Neural cell (in vitro differentiated cells): ENCODE results near the gene TPD52L2. TPM values are rescaled to one million over a fixed set of nuclear protein-coding genes. Genes with fewer than 3 reads are reported as not detected.
"Not testable (repeated sequence)": the region's sequence is repeated elsewhere in the genome, so short reads cannot be mapped to it uniquely, and the experiment has no call there.

ENCODE experiments used
- H2AFZ ChIP-seq: fragments of 200-600, 300-800 bp; sonication (generic), shearing (Covaris generic); 2 replicates; pipeline ENCODE4 v1.6.0; 2014; ENCODE audit warnings: low read depth, mild to moderate bottlenecking, antibody characterized with exemption, low read length, moderate library complexity
- H3F3A ChIP-seq: fragments of 200-600 bp; shearing (Covaris generic); 2 replicates; pipeline ENCODE4 v1.6.1; 2016; ENCODE audit warnings: mild to moderate bottlenecking, moderate library complexity, mixed read lengths, antibody characterized with exemption, low read length; ENCODE audit not compliant: insufficient read depth, poor library complexity, severe bottlenecking
- H3K27ac ChIP-seq: fragments of 200-600, 300-800 bp; sonication (generic), shearing (Covaris generic); 2 replicates; pipeline ENCODE4 v1.5.1; 2014; ENCODE audit warnings: mild to moderate bottlenecking, low read length, moderate library complexity
- H3K27me3 ChIP-seq: fragments of 300-800, 200-600 bp; sonication (generic), shearing (Covaris generic); 2 replicates; pipeline ENCODE4 v1.6.0; 2014; ENCODE audit warnings: mild to moderate bottlenecking, low read depth, low read length, moderate library complexity; ENCODE audit not compliant: insufficient read depth
- H3K36me3 ChIP-seq: fragments of 300-800, 200-600 bp; sonication (generic), shearing (Covaris generic); 2 replicates; pipeline ENCODE4 v1.5.1; 2014; ENCODE audit warnings: mild to moderate bottlenecking, antibody characterized with exemption, low read length, moderate library complexity; ENCODE audit not compliant: insufficient read depth
- H3K4me2 ChIP-seq: fragments of 300-800, 200-600 bp; sonication (generic), shearing (Covaris generic); 2 replicates; pipeline ENCODE4 v1.6.0; 2014; ENCODE audit warnings: mild to moderate bottlenecking, low read length
- H3K4me3 ChIP-seq: fragments of 300-800, 200-600 bp; sonication (generic), shearing (Covaris generic); 2 replicates; pipeline ENCODE4 v1.5.1; 2014; ENCODE audit warnings: mild to moderate bottlenecking, low read length, moderate library complexity
- H3K79me2 ChIP-seq: fragments of 200-600 bp; shearing (Covaris generic); replicated peaks from 2 replicates; pipeline ENCODE4 v1.6.0; 2014; ENCODE audit warnings: mild to moderate bottlenecking, low read length, moderate library complexity; ENCODE audit not compliant: insufficient read depth
- H3K9ac ChIP-seq: fragments of 300-800, 200-600 bp; sonication (generic), shearing (Covaris generic); 2 replicates; pipeline ENCODE4 v1.6.1; 2016; ENCODE audit warnings: mild to moderate bottlenecking, low read length, mixed read lengths
- H3K9me2 ChIP-seq: fragments of 200-600 bp; shearing (Covaris generic); 2 replicates; pipeline ENCODE4 v1.6.1; 2016; ENCODE audit warnings: mild to moderate bottlenecking, low read length, mixed read lengths; ENCODE audit not compliant: insufficient read depth
- H3K9me3 ChIP-seq: fragments of 200-600, 300-800 bp; sonication (generic), shearing (Covaris generic); 2 replicates; pipeline ENCODE4 v1.6.1; 2016; ENCODE audit warnings: mild to moderate bottlenecking, mixed run types, low read length, moderate library complexity, mixed read lengths
- H4K20me1 ChIP-seq: fragments of 200-600 bp; shearing (Covaris generic); 2 replicates; pipeline ENCODE4 v1.6.1; 2016; ENCODE audit warnings: mild to moderate bottlenecking, mixed run types; ENCODE audit not compliant: insufficient read depth
- CTCF ChIP-seq: fragments of 450-650 bp; IDR thresholded peaks from 2 replicates; pipeline ENCODE4 v1.5.1; 2014; ENCODE audit warnings: antibody characterized with exemption, mild to moderate bottlenecking, moderate library complexity; ENCODE audit not compliant: poor library complexity, severe bottlenecking
- EP300 ChIP-seq: fragments of 450-650 bp; conservative IDR thresholded peaks from 2 replicates; pipeline ENCODE4 v1.6.1; 2014; ENCODE audit warnings: antibody characterized with exemption, mild to moderate bottlenecking, moderate library complexity; ENCODE audit not compliant: poor library complexity, severe bottlenecking
- MXI1 ChIP-seq: fragments of 450-650 bp; conservative IDR thresholded peaks from 2 replicates; pipeline ENCODE4 v1.6.1; 2014; ENCODE audit warnings: antibody characterized with exemption, mild to moderate bottlenecking; ENCODE audit not compliant: poor library complexity, severe bottlenecking
- POLR2AphosphoS5 ChIP-seq: IDR thresholded peaks from 2 replicates; pipeline ENCODE4 v1.6.1; 2012
- RAD21 ChIP-seq: fragments of 450-650 bp; conservative IDR thresholded peaks from 2 replicates; pipeline ENCODE4 v1.6.1; 2014; ENCODE audit warnings: antibody characterized with exemption, mild to moderate bottlenecking, moderate library complexity
- REST ChIP-seq: IDR thresholded peaks from 2 replicates; pipeline ENCODE4 v1.6.1; 2012; ENCODE audit warnings: borderline replicate concordance
- SMC3 ChIP-seq: fragments of 450-650 bp; conservative IDR thresholded peaks from 2 replicates; pipeline ENCODE4 v1.6.1; 2014; ENCODE audit warnings: antibody characterized with exemption, mild to moderate bottlenecking, moderate library complexity; ENCODE audit not compliant: poor library complexity
- TAF1 ChIP-seq: IDR thresholded peaks from 2 replicates; pipeline ENCODE4 v1.6.1; 2012; ENCODE audit warnings: low read depth
- polyA plus RNA-seq: library from polyadenylated mRNA; depleted of rRNA; stranded (reverse); fragments of >200 nt; gene quantifications from 2 replicates; pipeline ENCODE4 v1.2.3, GENCODE V29; 2014

TPD52L2 gene
- polyA plus RNA-seq, 1 donor from 2014 or later = 142 TPM

- Histone ChIP-seq H2AFZ (no peak overlapping the region), H3K9ac (no peak overlapping the region), H3F3A (no peaks in the 10 kb centered on the region), H3K36me3 (no peaks in the 10 kb centered on the region), H3K79me2 (no peaks in the 10 kb centered on the region), H3K4me3 (no peak overlapping the region), H3K4me2 (no peak overlapping the region), H3K27me3 (no peaks in the 10 kb centered on the region), H3K27ac (no peak overlapping the region), H3K9me3 (no peaks in the 10 kb centered on the region), H4K20me1 (no peaks in the 10 kb centered on the region), H3K9me2 (no peaks in the 10 kb centered on the region)
- TF ChIP-seq EP300 = no peak
- TF ChIP-seq POLR2AphosphoS5 = no peak
- no peak for TF ChIP-seq RAD21
- TF ChIP-seq REST = no peak
- TF ChIP-seq CTCF = no peak
- no peak for TF ChIP-seq MXI1
These were observed 12.8 kb downstream of the TPD52L2 start for GRCh38 chr20:63877755-63878470.

GRCh38 chr20:63878899-63879663 lies 14.0 kb downstream of the TPD52L2 start:
- Histone ChIP-seq H3K9ac (no peak overlapping the region), H3K9me3 (no peaks in the 10 kb centered on the region), H3K79me2 (no peaks in the 10 kb centered on the region), H3F3A (no peaks in the 10 kb centered on the region), H3K36me3 (no peaks in the 10 kb centered on the region), H3K27me3 (no peaks in the 10 kb centered on the region), H3K4me3 (no peak overlapping the region), H3K9me2 (no peaks in the 10 kb centered on the region), H3K4me2 (no peak overlapping the region), H3K27ac (no peak overlapping the region), H2AFZ (no peak overlapping the region), H4K20me1 (no peaks in the 10 kb centered on the region)
- no peak for TF ChIP-seq EP300
- TF ChIP-seq CTCF = no peak
- TF ChIP-seq RAD21 = no peak
- no peak for TF ChIP-seq TAF1
- no peak for TF ChIP-seq SMC3

- not testable (repeated sequence) for H2AFZ ChIP-seq, H3K4me2 ChIP-seq, H3K9me3 ChIP-seq, H3F3A ChIP-seq, H3K9me2 ChIP-seq, H4K20me1 ChIP-seq, H3K27ac ChIP-seq, H3K79me2 ChIP-seq, H3K36me3 ChIP-seq, H3K27me3 ChIP-seq, H3K9ac ChIP-seq, H3K4me3 ChIP-seq
These were observed 15.8 kb downstream of the TPD52L2 start for GRCh38 chr20:63880901-63881300.
